Measurements from ENCODE around the gene SLC23A1. TPM values are rescaled to one million over a fixed set of nuclear protein-coding genes. Genes with fewer than 3 reads are reported as not detected.

The SLC23A1 gene
- total RNA-seq, 4 donors from 2014 or later = not detected

- intact Hi-C loops (cut with DNase I; ENCODE audit: low total_unique reads) = no loop called here
- ATAC-seq = no peak
- in situ Hi-C loops (cut with MboI; ENCODE audit: low sequenced_read_pairs in 4 of 4) = no loop called here
These were observed 5.9 kb downstream of the SLC23A1 start for GRCh38 chr5:139377226-139377625.

GRCh38 chr5:139376364-139376763 lies 6.7 kb downstream of the SLC23A1 start:
- peaks cover 0 to 10% of the 10 kb centered on the region in 2 donors for H3K36me3 ChIP-seq
- no peak overlapping the region for H3K27ac ChIP-seq
- no peak for ATAC-seq
- intact Hi-C loops (cut with DNase I; ENCODE audit: low total_unique reads) (no loop called here), in situ Hi-C loops (cut with MboI; ENCODE audit: low sequenced_read_pairs in 4 of 4) (no loop called here)
- H3K27me3 ChIP-seq = no peaks in the 10 kb centered on the region
- TF ChIP-seq CTCF (IDR thresholded peaks at IDR 0.05 in 4 of 5, conservative IDR thresholded peaks at IDR 0.05 in 1 of 5) (no peak), POLR2A (IDR thresholded peaks at IDR 0.05) (no peak)
- no peak for DNase-seq
- no peak overlapping the region for H3K4me3 ChIP-seq
- no peaks in the 10 kb centered on the region for H3K9me3 ChIP-seq
- peaks cover 14 to 25% of the 10 kb centered on the region in 2 donors for H3K4me1 ChIP-seq

More at GRCh38 chr5:139377226-139377625, 5.9 kb downstream of the SLC23A1 start:
- no peak for DNase-seq
- TF ChIP-seq CTCF (IDR thresholded peaks at IDR 0.05 in 4 of 5, conservative IDR thresholded peaks at IDR 0.05 in 1 of 5) = no peak
- TF ChIP-seq POLR2A (IDR thresholded peaks at IDR 0.05) = no peak
- peaks cover 0 to 1% of the 10 kb centered on the region in 2 donors for H3K36me3 ChIP-seq
- no peaks in the 10 kb centered on the region for H3K9me3 ChIP-seq
- H3K27ac ChIP-seq = no peak overlapping the region
- H3K4me1 ChIP-seq = peaks cover 14 to 22% of the 10 kb centered on the region in 2 donors
- no peak overlapping the region for H3K4me3 ChIP-seq
- H3K27me3 ChIP-seq = no peaks in the 10 kb centered on the region

GRCh38 chr5:139374909-139375308 lies 8.2 kb downstream of the SLC23A1 start:
- TF ChIP-seq CTCF (IDR thresholded peaks at IDR 0.05 in 4 of 5, conservative IDR thresholded peaks at IDR 0.05 in 1 of 5) (no peak), POLR2A (IDR thresholded peaks at IDR 0.05) (no peak)
- in situ Hi-C loops (cut with MboI; ENCODE audit: low sequenced_read_pairs in 4 of 4) = no loop called here
- Histone ChIP-seq H3K4me3 (no peak overlapping the region), H3K27me3 (no peaks in the 10 kb centered on the region), H3K36me3 (peaks cover 0 to 19% of the 10 kb centered on the region in 2 donors), H3K4me1 (peaks cover 14 to 25% of the 10 kb centered on the region in 2 donors), H3K9me3 (no peaks in the 10 kb centered on the region), H3K27ac (peak overlapping the region in 3 of 4 donors; percentile 80 to 87 (median 86))
- DNase-seq = no peak
- no peak for ATAC-seq
- intact Hi-C loops (cut with DNase I; ENCODE audit: low total_unique reads) = loop anchor here (1.0 kb wide), 1 partner anchor 15 kb away; no protein-coding TSS in a partner anchor

- Histone ChIP-seq H3K9me3 (no peaks in the 10 kb centered on the region), H3K4me1 (peaks cover 26 to 39% of the 10 kb centered on the region in 2 donors), H3K27me3 (no peaks in the 10 kb centered on the region), H3K36me3 (peaks cover 0 to 28% of the 10 kb centered on the region in 2 donors), H3K4me3 (no peak overlapping the region), H3K27ac (peak overlapping the region; percentile 80 to 87 (median 86))
- ATAC-seq (no peak), DNase-seq (no peak)
- intact Hi-C loops (cut with DNase I; ENCODE audit: low total_unique reads) = loop anchor here (2.0 kb wide), 1 partner anchor 29 kb away; no protein-coding TSS in a partner anchor
- TF ChIP-seq CTCF (IDR thresholded peaks at IDR 0.05 in 4 of 5, conservative IDR thresholded peaks at IDR 0.05 in 1 of 5) = no peak
- TF ChIP-seq POLR2A (IDR thresholded peaks at IDR 0.05) = no peak
- in situ Hi-C loops (cut with MboI; ENCODE audit: low sequenced_read_pairs in 4 of 4) = no loop called here
These were observed 11.3 kb downstream of the SLC23A1 start for GRCh38 chr5:139371482-139372435.
